Brain microvascular endothelial cell (primary cell): ENCODE measurements around the gene CUL5.
A peak's percentile ranks its signal among the peaks of the same experiment; 100 is the strongest.

Source experiments
- DNase-seq: peaks from one replicate; pipeline ENCODE4 v3.0.0-alpha.2; 2020
- H3K27ac ChIP-seq: fragments of 250-450 bp; sonication (Bioruptor Pico); 2 replicates; pipeline ENCODE4 v1.5.1; 2020; ENCODE audit warnings: mild to moderate bottlenecking, moderate library complexity
- H3K27me3 ChIP-seq: fragments of 250-450 bp; sonication (Bioruptor Pico); replicated peaks from 2 replicates; pipeline ENCODE4 v1.5.1; 2020; ENCODE audit warnings: mild to moderate bottlenecking
- H3K36me3 ChIP-seq: fragments of 250-450 bp; sonication (Bioruptor Pico); replicated peaks from 2 replicates; pipeline ENCODE4 v1.5.1; 2020; ENCODE audit warnings: mild to moderate bottlenecking
- H3K4me3 ChIP-seq: 2 replicates; pipeline ENCODE4 v1.5.1; 2011; ENCODE audit warnings: low read depth, mild to moderate bottlenecking, control low read depth, low read length, moderate library complexity
- in situ Hi-C: cut with HindIII; loops from 2 replicates; pipeline ENCODE4 v1.10.0; 2017; ENCODE audit warnings: low sequenced_read_pairs, low pct_ligation_motif_present
- TF ChIP-seq, protein P1 (sequence below): IDR thresholded peaks from 2 replicates; pipeline ENCODE4 v1.5.1; 2011; ENCODE audit warnings: low read depth, mild to moderate bottlenecking, moderate library complexity, low read length, control low read depth, inconsistent platforms; ENCODE audit errors: missing control alignments

Gene CUL5

DNA sequence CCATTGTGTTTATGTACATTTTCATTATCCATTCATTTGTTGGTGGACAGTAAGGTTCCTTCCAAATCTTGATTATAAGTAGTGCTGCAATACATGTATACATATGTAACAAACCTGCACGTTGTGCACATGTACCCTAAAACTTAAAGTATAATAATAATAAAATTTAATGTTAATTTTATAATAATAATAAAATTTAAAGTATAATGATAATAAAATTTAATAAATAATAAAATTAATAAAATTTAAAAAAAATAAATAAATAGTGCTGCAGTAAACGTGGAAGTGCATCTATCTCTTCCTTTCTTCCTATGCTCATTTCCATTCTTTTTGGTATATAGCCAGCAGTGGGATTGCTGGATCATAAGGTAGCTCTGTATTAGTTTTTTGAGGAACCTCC lies 54.7 kb downstream of the CUL5 start:
- in situ Hi-C loops = no loop called here
- Histone ChIP-seq H3K36me3 (peaks cover 7% of the 10 kb centered on the region), H3K27ac (no peak overlapping the region), H3K4me3 (no peak overlapping the region), H3K27me3 (no peaks in the 10 kb centered on the region)
- TF ChIP-seq, protein P1, sequence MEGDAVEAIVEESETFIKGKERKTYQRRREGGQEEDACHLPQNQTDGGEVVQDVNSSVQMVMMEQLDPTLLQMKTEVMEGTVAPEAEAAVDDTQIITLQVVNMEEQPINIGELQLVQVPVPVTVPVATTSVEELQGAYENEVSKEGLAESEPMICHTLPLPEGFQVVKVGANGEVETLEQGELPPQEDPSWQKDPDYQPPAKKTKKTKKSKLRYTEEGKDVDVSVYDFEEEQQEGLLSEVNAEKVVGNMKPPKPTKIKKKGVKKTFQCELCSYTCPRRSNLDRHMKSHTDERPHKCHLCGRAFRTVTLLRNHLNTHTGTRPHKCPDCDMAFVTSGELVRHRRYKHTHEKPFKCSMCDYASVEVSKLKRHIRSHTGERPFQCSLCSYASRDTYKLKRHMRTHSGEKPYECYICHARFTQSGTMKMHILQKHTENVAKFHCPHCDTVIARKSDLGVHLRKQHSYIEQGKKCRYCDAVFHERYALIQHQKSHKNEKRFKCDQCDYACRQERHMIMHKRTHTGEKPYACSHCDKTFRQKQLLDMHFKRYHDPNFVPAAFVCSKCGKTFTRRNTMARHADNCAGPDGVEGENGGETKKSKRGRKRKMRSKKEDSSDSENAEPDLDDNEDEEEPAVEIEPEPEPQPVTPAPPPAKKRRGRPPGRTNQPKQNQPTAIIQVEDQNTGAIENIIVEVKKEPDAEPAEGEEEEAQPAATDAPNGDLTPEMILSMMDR = no peak
- no peak for DNase-seq

DNA sequence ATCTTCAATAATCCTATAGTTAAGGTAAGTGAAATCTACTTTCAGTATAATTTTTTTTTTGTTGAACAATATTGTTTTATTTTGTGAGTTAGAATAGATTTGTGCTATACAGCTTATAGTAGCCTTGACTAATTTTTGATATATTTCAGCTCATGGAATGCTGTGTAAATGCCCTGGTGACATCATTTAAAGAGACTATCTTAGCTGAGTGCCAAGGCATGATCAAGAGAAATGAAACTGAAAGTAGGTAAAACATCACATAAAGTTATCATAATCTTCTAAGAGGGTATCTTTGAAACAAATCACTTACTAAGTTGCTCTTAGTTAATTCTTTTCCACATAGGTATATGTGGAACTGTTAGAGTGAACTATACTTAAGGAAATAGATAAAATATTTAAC lies 61.2 kb downstream of the CUL5 start:
- no peaks in the 10 kb centered on the region for H3K27me3 ChIP-seq
- peak overlapping the region; percentile 36 for H3K27ac ChIP-seq
- peaks cover 4% of the 10 kb centered on the region for H3K36me3 ChIP-seq
- in situ Hi-C loops = no loop called here
- peak; percentile 45 for DNase-seq
- H3K4me3 ChIP-seq = no peak overlapping the region
- TF ChIP-seq, protein P1 = no peak

DNA sequence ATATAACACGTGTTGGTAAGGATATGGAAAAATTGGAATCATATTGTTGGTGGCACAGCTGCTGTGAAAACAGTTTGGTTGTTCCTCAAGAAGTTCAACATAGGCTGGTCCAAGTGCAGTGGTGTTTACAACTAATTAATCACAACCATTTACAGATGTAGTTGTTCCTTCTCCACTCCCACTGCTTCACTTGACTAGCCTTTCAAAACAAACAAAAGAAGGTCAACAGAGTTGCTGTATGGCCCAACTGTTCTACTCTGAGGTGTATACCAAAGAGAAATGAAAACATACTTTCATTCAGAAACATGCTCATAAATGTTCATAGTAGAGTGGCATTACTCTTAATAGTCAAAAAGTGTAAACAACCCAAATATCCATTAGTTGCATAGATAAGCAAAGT lies 76.1 kb downstream of the CUL5 start:
- no peak for DNase-seq
- TF ChIP-seq, protein P1 = no peak
- Histone ChIP-seq H3K36me3 (peaks cover 13% of the 10 kb centered on the region), H3K4me3 (no peak overlapping the region), H3K27ac (no peak overlapping the region), H3K27me3 (no peaks in the 10 kb centered on the region)
- in situ Hi-C loops = no loop called here

DNA sequence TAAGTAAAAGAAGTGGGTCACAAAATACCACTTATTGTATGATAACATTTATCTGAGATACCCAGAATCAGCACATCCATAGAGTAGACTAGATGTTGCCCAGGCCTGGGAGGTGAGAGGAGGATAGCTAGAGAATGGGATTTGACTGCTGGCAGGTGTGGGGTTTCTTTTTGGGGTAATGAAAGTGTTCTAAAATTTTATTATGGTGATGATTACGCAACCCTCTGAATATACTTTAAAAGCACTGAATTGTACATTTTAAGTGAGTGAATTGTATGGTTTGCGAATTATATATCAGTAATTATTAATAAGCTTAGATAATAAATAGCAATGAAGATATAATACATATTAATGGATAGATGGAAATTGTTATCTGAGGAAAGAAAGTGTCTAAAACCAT lies 77.0 kb downstream of the CUL5 start:
- Histone ChIP-seq H3K4me3 (no peak overlapping the region), H3K27me3 (no peaks in the 10 kb centered on the region), H3K36me3 (peaks cover 13% of the 10 kb centered on the region), H3K27ac (no peak overlapping the region)
- DNase-seq = no peak
- in situ Hi-C loops = no loop called here
- TF ChIP-seq, protein P1 = no peak

DNA sequence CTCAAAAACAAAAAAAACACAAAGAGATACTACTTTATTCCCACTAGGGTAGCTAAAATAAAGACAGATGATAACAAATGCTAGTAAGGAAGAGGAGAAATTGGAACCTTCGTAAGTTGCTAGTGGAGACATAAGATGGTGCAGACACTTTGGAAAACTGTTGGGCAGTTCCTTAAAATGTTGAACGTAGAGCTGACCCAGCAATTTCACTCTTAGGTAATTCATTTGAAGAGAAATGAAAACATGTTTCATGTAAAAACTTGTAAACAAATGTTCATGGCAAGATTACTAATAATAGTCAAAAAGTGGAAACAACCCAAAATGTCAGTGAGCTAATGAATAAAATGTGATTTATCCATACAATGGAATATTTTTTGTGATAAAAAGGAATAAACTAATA lies 83.4 kb downstream of the CUL5 start:
- TF ChIP-seq, protein P1 = no peak
- H3K36me3 ChIP-seq = peaks cover 17% of the 10 kb centered on the region

DNA sequence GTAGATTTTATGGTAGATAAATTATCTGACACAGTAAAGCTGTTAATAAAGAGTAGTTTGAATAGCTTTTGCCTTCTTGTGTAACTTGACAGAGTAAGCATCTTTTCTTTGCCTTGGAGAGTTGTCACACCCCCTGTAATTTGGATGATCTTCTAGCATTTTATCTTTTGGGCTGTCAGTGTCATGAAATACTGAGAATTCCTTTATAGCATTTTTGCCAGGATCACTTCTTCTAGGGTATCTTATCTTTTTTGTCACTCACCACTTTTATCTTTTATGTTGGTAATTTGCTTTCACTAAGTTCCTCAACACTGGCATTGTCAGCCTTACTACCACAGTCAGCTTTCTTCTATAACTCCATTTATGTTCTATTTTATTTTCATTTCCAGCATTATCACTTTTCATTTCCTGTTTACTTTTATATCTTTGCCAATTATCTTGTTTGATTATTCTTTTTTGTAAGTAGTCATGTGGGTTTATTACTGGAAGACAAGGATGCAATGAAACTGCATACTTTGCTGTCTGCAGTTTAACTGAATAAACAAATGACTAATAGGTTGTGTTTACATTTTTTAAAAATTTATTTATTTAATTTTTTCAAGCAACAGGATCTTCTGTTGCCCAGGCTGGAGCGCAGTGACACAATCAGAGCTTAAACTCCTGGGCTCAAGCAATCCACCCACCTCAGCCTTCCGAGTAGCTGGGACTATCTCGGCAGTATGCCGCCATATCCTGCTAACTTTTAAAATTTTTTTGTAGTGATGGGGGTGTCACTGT lies 84.6 kb downstream of the CUL5 start:
- in situ Hi-C loops = no loop called here
- TF ChIP-seq, protein P1 = no peak
- Histone ChIP-seq H3K4me3 (no peak overlapping the region), H3K36me3 (peaks cover 24% of the 10 kb centered on the region), H3K27ac (no peak overlapping the region), H3K27me3 (no peaks in the 10 kb centered on the region)
- no peak for DNase-seq

More for the DNA sequence above, 83.4 kb downstream of the CUL5 start:
- Histone ChIP-seq H3K4me3 (no peak overlapping the region), H3K27me3 (no peaks in the 10 kb centered on the region), H3K27ac (no peak overlapping the region)
- in situ Hi-C loops = no loop called here
- DNase-seq = no peak
